ENCODE data around the gene NELL1. TPM values are rescaled to one million over a fixed set of nuclear protein-coding genes. Genes with fewer than 3 reads are reported as not detected.

NELL1 gene
- total and polyA plus RNA-seq, 4 donors, result 11.0 to 57.9 (median 31.2) TPM

DNA sequence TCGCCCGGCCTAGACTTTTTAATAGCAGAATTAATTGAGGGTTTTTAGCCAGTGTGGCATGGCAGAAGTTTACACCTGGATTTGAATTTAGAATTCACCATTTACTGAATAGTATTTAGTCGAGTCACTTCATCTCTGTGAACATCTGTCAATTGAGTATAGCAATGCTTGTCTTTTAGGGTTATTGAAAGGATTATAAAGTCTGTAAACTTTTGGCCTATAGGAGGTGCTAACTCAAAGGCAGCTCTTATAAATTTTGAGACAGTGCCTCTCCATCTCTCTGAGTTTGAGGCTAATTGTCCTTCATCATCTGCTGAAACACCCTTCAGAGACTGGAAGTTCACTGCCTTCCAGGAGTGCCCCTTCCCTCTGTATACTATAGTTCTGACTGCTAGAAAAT is 205.0 kb downstream of the NELL1 start:
- Histone ChIP-seq H3K36me3 (ENCODE audit: control insufficient read depth, insufficient read depth, low read length) (no peaks in the 10 kb centered on the region), H3K4me1 (ENCODE audit: control insufficient read depth, insufficient read depth, low read length) (no peaks in the 10 kb centered on the region), H3K27ac (ENCODE audit: low read depth, low read length) (no peak overlapping the region), H3K9me3 (ENCODE audit: control insufficient read depth, insufficient read depth, low read length) (no peaks in the 10 kb centered on the region), H3K4me3 (ENCODE audit: low read depth, low read length) (no peak overlapping the region), H3K27me3 (ENCODE audit: control insufficient read depth, insufficient read depth, low read length) (no peaks in the 10 kb centered on the region)
- WGBS (ENCODE audit: insufficient coverage), result 100% methylated on average over 1 of the region's 3 CpGs
- no peak for DNase-seq (ENCODE audit: low read depth in 4 of 6, low spot score in 6 of 6)

GRCh38 chr11:20875889-20876288 is 206.5 kb downstream of the NELL1 start:
- H3K9me3 ChIP-seq (ENCODE audit: control insufficient read depth, insufficient read depth, low read length), result no peaks in the 10 kb centered on the region
- DNase-seq (ENCODE audit: low read depth in 4 of 6, low spot score in 6 of 6), result no peak
- no peak overlapping the region for H3K4me3 ChIP-seq (ENCODE audit: low read depth, low read length)
- no peak overlapping the region for H3K27ac ChIP-seq (ENCODE audit: low read depth, low read length)
- WGBS (ENCODE audit: insufficient coverage), result 58% methylated on average over 2 of the region's 3 CpGs
- no peaks in the 10 kb centered on the region for H3K27me3 ChIP-seq (ENCODE audit: control insufficient read depth, insufficient read depth, low read length)
- no peaks in the 10 kb centered on the region for H3K36me3 ChIP-seq (ENCODE audit: control insufficient read depth, insufficient read depth, low read length)
- H3K4me1 ChIP-seq (ENCODE audit: control insufficient read depth, insufficient read depth, low read length), result no peaks in the 10 kb centered on the region

DNA sequence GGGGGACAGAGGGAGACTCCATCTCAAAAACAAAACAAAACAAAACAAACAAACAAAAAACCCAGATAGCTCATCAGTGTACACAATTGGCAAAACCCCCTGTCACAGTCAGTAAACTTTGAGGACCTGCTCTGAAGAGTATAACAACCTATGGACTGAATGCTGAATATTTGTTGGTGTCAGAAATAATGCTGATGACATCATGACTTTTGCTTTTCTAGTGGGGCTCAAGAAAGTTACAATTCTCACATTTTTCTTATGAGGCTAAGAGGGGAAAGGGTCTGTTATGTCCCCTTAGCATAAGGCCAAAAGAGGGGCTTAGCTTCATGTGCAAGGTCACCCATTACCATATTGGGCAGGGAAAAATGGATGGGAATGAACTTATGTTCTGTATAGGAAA is 207.4 kb downstream of the NELL1 start:
- no peak overlapping the region for H3K4me3 ChIP-seq (ENCODE audit: low read depth, low read length)
- DNase-seq (ENCODE audit: low read depth in 4 of 6, low spot score in 6 of 6), result no peak
- no peaks in the 10 kb centered on the region for H3K4me1 ChIP-seq (ENCODE audit: control insufficient read depth, insufficient read depth, low read length)

DNA sequence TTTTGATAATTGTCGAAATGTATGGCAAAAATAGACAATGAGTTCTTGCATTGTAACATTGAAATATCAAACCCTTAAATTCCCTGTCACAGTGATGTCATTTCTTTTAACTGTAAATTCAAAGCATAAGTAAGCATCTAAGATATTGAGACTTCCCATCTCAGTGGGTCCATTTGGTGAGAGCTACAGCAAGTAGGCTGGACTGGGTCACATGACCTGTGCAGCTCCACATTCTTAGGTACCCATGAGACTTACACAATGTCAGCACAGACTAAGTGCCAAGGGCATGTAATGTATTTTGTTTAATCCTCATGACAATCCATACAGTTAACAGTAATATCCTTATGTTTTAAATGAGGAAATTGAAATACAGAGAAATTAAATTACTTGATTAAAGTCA is 210.7 kb downstream of the NELL1 start:
- H3K9me3 ChIP-seq (ENCODE audit: control insufficient read depth, insufficient read depth, low read length), result no peaks in the 10 kb centered on the region
- H3K4me1 ChIP-seq (ENCODE audit: control insufficient read depth, insufficient read depth, low read length), result no peaks in the 10 kb centered on the region
- no peak overlapping the region for H3K27ac ChIP-seq (ENCODE audit: low read depth, low read length)
- no peaks in the 10 kb centered on the region for H3K36me3 ChIP-seq (ENCODE audit: control insufficient read depth, insufficient read depth, low read length)
- WGBS (ENCODE audit: insufficient coverage), result no CpG with 5 or more reads among the region's 1 CpG
- DNase-seq (ENCODE audit: low read depth in 4 of 6, low spot score in 6 of 6), result no peak
- H3K27me3 ChIP-seq (ENCODE audit: control insufficient read depth, insufficient read depth, low read length), result no peaks in the 10 kb centered on the region
- no peak overlapping the region for H3K4me3 ChIP-seq (ENCODE audit: low read depth, low read length)

More for the DNA sequence above, 207.4 kb downstream of the NELL1 start:
- H3K9me3 ChIP-seq (ENCODE audit: control insufficient read depth, insufficient read depth, low read length), result no peaks in the 10 kb centered on the region
- H3K36me3 ChIP-seq (ENCODE audit: control insufficient read depth, insufficient read depth, low read length), result no peaks in the 10 kb centered on the region
- H3K27ac ChIP-seq (ENCODE audit: low read depth, low read length), result no peak overlapping the region
- H3K27me3 ChIP-seq (ENCODE audit: control insufficient read depth, insufficient read depth, low read length), result no peaks in the 10 kb centered on the region

GRCh38 chr11:20881328-20882079 is 212.1 kb downstream of the NELL1 start:
- Histone ChIP-seq H3K4me1 (ENCODE audit: control insufficient read depth, insufficient read depth, low read length) (no peaks in the 10 kb centered on the region), H3K27me3 (ENCODE audit: control insufficient read depth, insufficient read depth, low read length) (no peaks in the 10 kb centered on the region), H3K27ac (ENCODE audit: low read depth, low read length) (no peak overlapping the region), H3K9me3 (ENCODE audit: control insufficient read depth, insufficient read depth, low read length) (no peaks in the 10 kb centered on the region), H3K4me3 (ENCODE audit: low read depth, low read length) (no peak overlapping the region), H3K36me3 (ENCODE audit: control insufficient read depth, insufficient read depth, low read length) (no peaks in the 10 kb centered on the region)
- WGBS (ENCODE audit: insufficient coverage), result no CpG with 5 or more reads among the region's 5 CpGs
- DNase-seq (ENCODE audit: low read depth in 4 of 6, low spot score in 6 of 6), result peak in 1 of 6 donors; percentile 7

GRCh38 chr11:20887137-20887536 is 217.8 kb downstream of the NELL1 start:
- Histone ChIP-seq H3K36me3 (ENCODE audit: control insufficient read depth, insufficient read depth, low read length) (no peaks in the 10 kb centered on the region), H3K9me3 (ENCODE audit: control insufficient read depth, insufficient read depth, low read length) (no peaks in the 10 kb centered on the region), H3K4me1 (ENCODE audit: control insufficient read depth, insufficient read depth, low read length) (no peaks in the 10 kb centered on the region), H3K27me3 (ENCODE audit: control insufficient read depth, insufficient read depth, low read length) (no peaks in the 10 kb centered on the region), H3K4me3 (ENCODE audit: low read depth, low read length) (no peak overlapping the region), H3K27ac (ENCODE audit: low read depth, low read length) (no peak overlapping the region)
- DNase-seq (ENCODE audit: low read depth in 4 of 6, low spot score in 6 of 6), result no peak
- no CpG with 5 or more reads among the region's 2 CpGs for WGBS (ENCODE audit: insufficient coverage)

DNA sequence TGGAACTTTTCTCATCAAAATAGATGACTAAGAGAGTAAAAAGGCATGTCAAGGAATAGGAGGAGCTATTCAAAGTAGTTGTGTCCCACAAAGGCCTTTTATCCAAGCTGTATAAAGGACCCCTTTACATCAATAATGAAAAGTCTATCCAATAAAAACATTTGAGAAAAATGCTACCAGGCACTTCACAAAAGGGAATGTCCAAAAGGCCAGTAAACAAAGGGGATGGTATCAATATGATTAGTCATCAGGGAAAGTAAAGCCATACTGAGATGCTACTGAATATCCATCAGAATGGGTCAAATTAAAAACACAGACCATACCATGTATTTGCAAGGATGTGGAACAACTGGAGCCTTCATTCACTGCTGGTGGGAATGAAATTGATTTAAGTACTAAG is 224.9 kb downstream of the NELL1 start:
- no peak overlapping the region for H3K27ac ChIP-seq (ENCODE audit: low read depth, low read length)
- peak in 1 of 6 donors; percentile 7 for DNase-seq (ENCODE audit: low read depth in 4 of 6, low spot score in 6 of 6)
- H3K9me3 ChIP-seq (ENCODE audit: control insufficient read depth, insufficient read depth, low read length), result no peaks in the 10 kb centered on the region
- H3K4me1 ChIP-seq (ENCODE audit: control insufficient read depth, insufficient read depth, low read length), result no peaks in the 10 kb centered on the region
- no peak overlapping the region for H3K4me3 ChIP-seq (ENCODE audit: low read depth, low read length)
- H3K36me3 ChIP-seq (ENCODE audit: control insufficient read depth, insufficient read depth, low read length), result no peaks in the 10 kb centered on the region
- no peaks in the 10 kb centered on the region for H3K27me3 ChIP-seq (ENCODE audit: control insufficient read depth, insufficient read depth, low read length)

DNA sequence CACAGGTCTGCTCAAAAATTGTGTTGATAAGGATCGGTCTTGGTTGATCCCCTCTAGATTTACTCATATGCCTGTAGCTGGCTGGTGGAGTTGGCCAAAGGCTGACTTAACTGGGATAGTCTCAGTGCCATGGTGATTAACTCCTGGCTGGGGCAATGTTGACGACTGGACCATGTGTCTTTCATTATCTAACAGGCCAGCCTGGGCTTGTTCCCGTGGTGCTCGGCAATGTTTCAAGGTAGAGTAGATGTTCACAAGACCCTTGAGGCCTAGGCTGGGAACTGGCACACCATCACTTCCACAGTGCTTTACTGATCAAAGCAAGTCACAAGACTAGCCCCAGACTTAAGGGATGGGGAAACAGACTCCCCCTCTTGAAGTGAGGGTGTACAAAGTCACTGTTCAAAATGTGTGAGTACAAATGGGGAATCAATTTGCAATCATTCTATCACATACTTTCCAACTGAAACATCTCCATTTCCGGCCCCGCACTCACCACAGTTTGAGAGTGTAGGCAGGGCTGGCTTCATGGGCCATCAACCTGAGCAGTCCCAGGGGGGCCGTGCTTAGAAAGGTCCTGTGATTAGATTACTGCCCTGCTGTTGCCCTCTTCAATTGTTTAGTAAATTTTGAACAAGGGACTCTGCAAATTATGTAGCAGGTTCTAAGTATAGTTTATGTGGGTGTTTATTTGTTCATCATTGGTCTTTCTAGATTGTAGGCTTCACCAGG is 240.8 kb downstream of the NELL1 start:
- no peak overlapping the region for H3K4me3 ChIP-seq (ENCODE audit: low read depth, low read length)
- WGBS (ENCODE audit: insufficient coverage), result 78% methylated on average over 4 of the region's 7 CpGs
- no peak overlapping the region for H3K27ac ChIP-seq (ENCODE audit: low read depth, low read length)
- no peaks in the 10 kb centered on the region for H3K36me3 ChIP-seq (ENCODE audit: control insufficient read depth, insufficient read depth, low read length)
- no peaks in the 10 kb centered on the region for H3K4me1 ChIP-seq (ENCODE audit: control insufficient read depth, insufficient read depth, low read length)
- no peaks in the 10 kb centered on the region for H3K9me3 ChIP-seq (ENCODE audit: control insufficient read depth, insufficient read depth, low read length)
- no peak for DNase-seq (ENCODE audit: low read depth in 4 of 6, low spot score in 6 of 6)
- H3K27me3 ChIP-seq (ENCODE audit: control insufficient read depth, insufficient read depth, low read length), result no peaks in the 10 kb centered on the region

DNA sequence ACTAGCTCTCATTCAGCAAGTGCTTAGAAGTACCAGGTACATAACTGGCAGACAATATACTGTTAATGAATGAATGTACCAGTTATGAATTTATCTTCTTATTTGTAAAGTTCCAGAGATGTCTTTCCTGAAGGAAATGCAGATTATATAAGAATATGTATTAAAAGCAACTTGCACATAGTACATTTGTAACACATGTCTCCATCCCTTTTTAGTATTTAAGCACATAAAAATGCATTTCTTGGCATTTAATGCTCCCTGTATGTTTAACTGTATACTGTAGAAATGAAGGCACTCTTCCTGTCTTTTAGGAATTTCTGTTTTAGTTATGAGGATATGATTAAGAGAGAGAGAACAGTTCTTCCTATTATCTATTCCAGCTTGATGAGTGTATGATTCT is 241.3 kb downstream of the NELL1 start:
- H3K4me1 ChIP-seq (ENCODE audit: control insufficient read depth, insufficient read depth, low read length), result no peaks in the 10 kb centered on the region
- no peak for DNase-seq (ENCODE audit: low read depth in 4 of 6, low spot score in 6 of 6)
- no peak overlapping the region for H3K4me3 ChIP-seq (ENCODE audit: low read depth, low read length)
- no peaks in the 10 kb centered on the region for H3K36me3 ChIP-seq (ENCODE audit: control insufficient read depth, insufficient read depth, low read length)
- H3K9me3 ChIP-seq (ENCODE audit: control insufficient read depth, insufficient read depth, low read length), result no peaks in the 10 kb centered on the region
- H3K27ac ChIP-seq (ENCODE audit: low read depth, low read length), result no peak overlapping the region
- H3K27me3 ChIP-seq (ENCODE audit: control insufficient read depth, insufficient read depth, low read length), result no peaks in the 10 kb centered on the region

All from spinal cord (tissue), 10 donors.